Measurements from ENCODE around the gene HADH.

The HADH gene

DNA sequence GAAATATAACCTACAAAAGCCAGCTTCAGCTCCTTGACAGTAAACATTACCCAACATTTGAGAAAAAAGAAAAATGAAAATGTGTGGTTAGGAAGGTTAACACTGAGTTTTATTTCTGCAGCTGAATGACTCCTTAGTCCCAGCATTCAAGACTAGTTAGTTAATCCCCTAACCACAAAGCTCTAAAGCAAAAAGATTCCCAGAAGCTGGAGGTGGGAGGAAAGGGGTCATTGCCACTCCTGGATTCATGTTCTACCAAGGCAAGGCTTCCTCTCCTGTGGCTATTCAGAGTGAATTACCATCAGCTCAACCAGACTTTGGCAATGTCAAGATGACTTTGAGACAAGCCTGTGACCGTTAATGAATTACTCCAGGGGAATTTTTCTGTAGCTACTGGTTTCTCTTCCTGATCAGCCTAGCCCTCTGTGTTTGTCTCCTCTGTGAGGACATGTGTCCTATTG is 63.6 kb downstream of the HADH start:
- TF ChIP-seq, protein P1, sequence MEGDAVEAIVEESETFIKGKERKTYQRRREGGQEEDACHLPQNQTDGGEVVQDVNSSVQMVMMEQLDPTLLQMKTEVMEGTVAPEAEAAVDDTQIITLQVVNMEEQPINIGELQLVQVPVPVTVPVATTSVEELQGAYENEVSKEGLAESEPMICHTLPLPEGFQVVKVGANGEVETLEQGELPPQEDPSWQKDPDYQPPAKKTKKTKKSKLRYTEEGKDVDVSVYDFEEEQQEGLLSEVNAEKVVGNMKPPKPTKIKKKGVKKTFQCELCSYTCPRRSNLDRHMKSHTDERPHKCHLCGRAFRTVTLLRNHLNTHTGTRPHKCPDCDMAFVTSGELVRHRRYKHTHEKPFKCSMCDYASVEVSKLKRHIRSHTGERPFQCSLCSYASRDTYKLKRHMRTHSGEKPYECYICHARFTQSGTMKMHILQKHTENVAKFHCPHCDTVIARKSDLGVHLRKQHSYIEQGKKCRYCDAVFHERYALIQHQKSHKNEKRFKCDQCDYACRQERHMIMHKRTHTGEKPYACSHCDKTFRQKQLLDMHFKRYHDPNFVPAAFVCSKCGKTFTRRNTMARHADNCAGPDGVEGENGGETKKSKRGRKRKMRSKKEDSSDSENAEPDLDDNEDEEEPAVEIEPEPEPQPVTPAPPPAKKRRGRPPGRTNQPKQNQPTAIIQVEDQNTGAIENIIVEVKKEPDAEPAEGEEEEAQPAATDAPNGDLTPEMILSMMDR (IDR thresholded peaks at IDR 0.05; ENCODE audit: low read depth, low read length) = no peak
- in situ Hi-C loops (cut with HindIII; ENCODE audit: low sequenced_read_pairs) = no loop called here
- H3K4me3 ChIP-seq (ENCODE audit: low read depth, low read length) = no peak overlapping the region
- DNase-seq (ENCODE audit: low read depth, low spot score) = no peak

DNA sequence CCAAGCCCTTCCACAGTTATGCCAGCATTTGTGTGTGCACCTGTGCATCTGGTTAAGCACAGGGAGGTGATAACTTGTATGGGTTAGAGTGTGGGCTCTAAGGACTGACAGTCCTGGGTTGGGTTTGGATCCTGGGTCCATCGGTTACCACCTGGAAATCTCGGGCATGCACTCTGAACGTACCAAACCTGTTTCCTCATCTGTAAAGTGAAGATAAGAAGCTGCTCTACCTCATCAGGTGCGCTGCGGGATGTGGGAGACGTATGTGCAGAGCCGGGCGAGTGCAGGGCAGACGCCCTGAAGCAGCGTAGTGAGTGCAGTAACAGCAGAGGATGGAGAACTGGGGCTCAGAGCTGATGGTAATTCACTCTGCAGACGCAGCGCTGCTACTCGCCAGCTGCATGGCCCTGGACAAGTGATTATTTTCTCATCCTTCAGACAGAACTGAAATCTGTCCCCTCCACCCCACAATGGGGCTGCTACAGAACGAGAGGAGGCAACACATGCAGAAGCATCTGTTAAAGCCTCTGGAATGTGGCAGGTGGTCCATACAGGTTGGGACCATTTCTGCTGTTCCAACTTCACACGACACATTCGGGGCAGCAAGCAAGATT is 64.4 kb downstream of the HADH start:
- in situ Hi-C loops (cut with HindIII; ENCODE audit: low sequenced_read_pairs) = no loop called here
- no peak for DNase-seq (ENCODE audit: low read depth, low spot score)
- TF ChIP-seq, protein P1 (IDR thresholded peaks at IDR 0.05; ENCODE audit: low read depth, low read length) = no peak
- no peak overlapping the region for H3K4me3 ChIP-seq (ENCODE audit: low read depth, low read length)

DNA sequence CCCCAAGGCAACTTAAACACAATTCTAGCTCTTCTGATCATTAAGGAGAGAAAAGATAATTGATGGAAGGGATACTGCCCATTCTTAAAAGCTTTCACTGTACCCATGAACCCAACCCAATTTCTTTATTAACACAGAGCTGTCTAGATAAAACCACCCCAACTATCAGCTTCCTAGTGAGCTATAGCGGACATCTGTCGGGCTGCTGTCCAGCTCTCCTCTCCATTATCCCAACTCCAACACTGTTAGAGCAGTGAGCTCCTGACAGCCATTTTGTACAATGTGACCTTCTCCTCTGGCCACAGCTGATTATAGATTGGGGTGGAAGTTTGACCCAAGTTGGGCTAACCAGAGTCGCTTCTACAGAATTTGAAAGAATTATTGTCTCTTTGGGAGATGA is 66.1 kb downstream of the HADH start:
- TF ChIP-seq, protein P1 (IDR thresholded peaks at IDR 0.05; ENCODE audit: low read depth, low read length) = no peak
- in situ Hi-C loops (cut with HindIII; ENCODE audit: low sequenced_read_pairs) = no loop called here

DNA sequence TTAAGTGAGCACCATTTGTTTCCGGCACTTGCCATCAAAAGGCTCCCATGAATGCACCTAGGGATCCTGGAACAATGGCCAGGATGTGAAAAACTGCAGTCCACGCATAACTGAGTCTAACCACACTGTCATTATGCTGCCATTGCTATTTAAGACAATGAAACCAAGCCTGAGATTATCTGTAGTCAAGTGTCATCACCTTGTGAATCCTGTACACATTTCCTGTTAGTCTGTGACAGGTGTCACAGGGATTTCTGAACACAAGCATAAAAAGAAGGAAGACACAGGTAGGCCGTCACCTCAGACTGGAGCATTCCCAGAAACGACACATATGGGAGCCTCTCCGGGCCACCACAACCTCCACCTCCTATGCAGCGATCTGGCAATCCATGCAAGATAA is 66.7 kb downstream of the HADH start:
- TF ChIP-seq, protein P1 (IDR thresholded peaks at IDR 0.05; ENCODE audit: low read depth, low read length) = no peak
- DNase-seq (ENCODE audit: low read depth, low spot score) = no peak
- no peak overlapping the region for H3K4me3 ChIP-seq (ENCODE audit: low read depth, low read length)
- in situ Hi-C loops (cut with HindIII; ENCODE audit: low sequenced_read_pairs) = no loop called here

More for the DNA sequence above, 66.1 kb downstream of the HADH start:
- no peak for DNase-seq (ENCODE audit: low read depth, low spot score)
- H3K4me3 ChIP-seq (ENCODE audit: low read depth, low read length) = no peak overlapping the region

DNA sequence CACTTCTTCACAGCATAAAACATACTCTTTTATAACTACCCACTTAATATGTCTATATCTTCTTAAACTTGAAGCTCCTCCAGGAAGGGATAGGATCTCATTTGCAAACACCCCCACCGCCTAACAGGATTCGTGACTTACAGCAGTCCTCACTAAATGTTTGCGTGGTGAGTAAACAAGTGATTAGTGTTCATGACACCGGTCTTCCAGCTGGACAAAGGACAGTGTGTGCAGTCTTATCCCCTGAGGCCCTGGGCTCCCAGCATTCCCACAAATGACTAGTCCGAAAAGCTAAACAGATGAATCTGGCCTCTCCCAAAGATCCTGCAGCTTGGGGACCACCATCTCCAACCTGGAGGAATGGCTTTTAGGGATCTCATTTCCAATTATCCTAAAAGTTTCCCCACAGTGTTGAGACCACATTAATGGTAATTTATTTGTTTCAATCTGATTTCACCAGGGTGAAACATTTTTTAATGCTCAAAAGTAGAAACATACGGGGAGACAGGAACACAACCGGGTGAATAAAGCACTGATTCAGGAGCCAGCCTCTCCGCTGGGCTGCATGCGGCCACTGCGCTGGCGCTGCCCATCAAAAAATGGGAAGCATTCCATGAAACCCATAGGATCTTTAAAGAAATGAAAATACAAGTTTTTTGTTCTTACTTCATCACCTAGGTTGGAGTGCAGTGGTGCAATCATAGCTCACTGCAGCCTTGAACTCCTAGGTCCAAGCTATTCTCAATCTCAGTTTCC is 69.2 kb downstream of the HADH start:
- DNase-seq (ENCODE audit: low read depth, low spot score) = no peak
- TF ChIP-seq, protein P1 (IDR thresholded peaks at IDR 0.05; ENCODE audit: low read depth, low read length) = no peak
- H3K4me3 ChIP-seq (ENCODE audit: low read depth, low read length) = no peak overlapping the region
- in situ Hi-C loops (cut with HindIII; ENCODE audit: low sequenced_read_pairs) = no loop called here

DNA sequence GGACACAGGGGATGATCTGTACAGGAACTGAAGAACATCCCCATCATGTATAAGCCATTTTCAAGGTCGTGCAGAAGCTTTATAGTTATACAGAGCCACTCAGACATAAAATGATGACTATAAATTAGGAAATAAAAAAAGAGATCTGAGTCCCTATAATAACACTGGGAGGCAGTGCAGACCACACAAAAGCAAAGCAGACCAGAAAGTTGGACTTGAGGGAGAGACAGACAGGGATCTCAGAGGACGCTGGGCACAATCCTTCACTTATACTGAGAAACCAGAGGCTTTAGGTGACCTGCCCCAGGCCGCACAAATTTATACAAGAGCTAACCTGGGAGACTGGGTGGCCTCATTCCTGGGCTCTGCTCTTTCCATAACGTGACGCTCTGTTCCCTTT is 70.5 kb downstream of the HADH start:
- peak; percentile 58 for DNase-seq (ENCODE audit: low read depth, low spot score)
- no peak overlapping the region for H3K4me3 ChIP-seq (ENCODE audit: low read depth, low read length)
- TF ChIP-seq, protein P1 (IDR thresholded peaks at IDR 0.05; ENCODE audit: low read depth, low read length) = peak; percentile 30
- in situ Hi-C loops (cut with HindIII; ENCODE audit: low sequenced_read_pairs) = no loop called here

Data from astrocyte of the spinal cord (primary cell).